ENCODE results near the gene LCORL. TPM values are rescaled to one million over a fixed set of nuclear protein-coding genes. Genes with fewer than 3 reads are reported as not detected.

LCORL gene
- total RNA-seq, 1 donor from 2014 or later = 7.4 TPM

DNA sequence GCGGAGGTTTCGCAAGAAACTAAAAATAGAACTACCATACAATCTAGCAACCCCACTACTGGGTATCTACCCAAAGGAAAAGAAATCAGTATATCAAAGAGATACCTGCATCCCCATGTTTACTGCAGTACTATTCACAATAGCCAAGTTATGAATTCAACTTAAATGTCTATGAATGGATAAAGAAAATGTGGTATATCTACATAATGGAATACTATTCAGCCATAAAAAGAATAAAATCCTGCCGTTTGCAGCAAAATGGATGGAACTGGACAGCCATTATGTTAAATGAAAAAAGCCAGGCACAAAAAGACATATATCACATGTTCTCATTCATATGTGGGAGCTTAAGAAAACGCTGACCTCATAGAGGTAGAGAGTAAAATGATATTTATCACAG lies 65.3 kb downstream of the LCORL start:
- intact Hi-C loops (cut with micrococcal nuclease) = no loop called here
- ATAC-seq (no peak), DNase-seq (no peak)

DNA sequence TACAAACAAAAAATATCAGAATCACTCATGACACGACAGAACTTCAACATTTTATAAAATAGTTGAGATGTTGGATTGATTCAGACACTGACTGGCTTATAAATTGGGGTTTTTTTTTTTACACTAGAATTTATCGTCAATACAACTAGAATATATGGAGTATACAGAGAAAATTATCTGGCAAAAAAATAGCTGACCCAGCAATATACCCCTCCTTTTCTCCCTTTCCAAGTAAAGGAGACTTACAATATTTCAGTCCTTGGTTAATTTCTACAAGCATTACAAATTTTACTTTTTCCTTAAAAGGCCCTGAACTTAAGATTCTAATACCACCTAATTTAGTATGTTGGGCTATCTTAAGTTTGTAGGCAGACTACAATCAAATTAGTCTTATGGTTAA lies 76.3 kb downstream of the LCORL start:
- DNase-seq (no peak), ATAC-seq (no peak)

DNA sequence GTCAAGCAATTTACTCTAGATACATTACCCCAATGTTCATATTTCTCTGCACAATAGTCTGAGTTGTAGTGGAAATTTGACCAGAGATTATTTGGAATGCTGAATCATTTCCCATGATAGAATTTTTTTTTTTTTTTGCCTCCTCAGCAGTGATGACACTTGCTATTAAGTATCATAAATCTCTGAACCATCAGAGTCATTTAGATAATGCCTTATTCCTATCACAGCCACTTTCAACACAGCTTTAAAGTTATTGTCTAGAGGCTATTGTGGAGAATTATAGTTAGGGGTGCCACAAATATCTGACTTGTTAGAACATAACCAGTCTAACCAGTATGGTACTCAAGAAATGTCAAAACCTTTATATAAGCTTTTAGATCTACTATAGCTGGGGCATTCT lies 79.8 kb downstream of the LCORL start:
- no peak for ATAC-seq

More for the DNA sequence above, 76.3 kb downstream of the LCORL start:
- intact Hi-C loops (cut with micrococcal nuclease) = no loop called here

DNA sequence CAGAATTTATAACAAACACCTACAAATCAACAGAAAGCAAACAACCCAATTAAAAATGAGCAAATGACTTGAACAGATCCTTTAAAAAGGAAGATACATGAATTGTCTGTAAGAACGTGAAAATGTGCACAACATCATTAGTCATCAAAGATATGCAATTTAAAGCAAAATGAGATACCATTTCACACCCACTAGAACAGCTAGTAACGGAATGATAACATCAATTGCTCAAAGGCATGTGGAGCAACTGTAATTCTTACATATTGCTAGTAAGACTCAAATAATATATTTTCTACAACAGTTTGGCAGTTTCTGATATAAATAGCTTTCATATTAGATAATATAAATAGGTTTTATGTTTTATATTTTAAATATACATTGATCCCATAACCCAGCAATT lies 82.5 kb downstream of the LCORL start:
- intact Hi-C loops (cut with micrococcal nuclease) = no loop called here

More for the DNA sequence above, 79.8 kb downstream of the LCORL start:
- intact Hi-C loops (cut with micrococcal nuclease) = no loop called here
- DNase-seq = no peak

DNA sequence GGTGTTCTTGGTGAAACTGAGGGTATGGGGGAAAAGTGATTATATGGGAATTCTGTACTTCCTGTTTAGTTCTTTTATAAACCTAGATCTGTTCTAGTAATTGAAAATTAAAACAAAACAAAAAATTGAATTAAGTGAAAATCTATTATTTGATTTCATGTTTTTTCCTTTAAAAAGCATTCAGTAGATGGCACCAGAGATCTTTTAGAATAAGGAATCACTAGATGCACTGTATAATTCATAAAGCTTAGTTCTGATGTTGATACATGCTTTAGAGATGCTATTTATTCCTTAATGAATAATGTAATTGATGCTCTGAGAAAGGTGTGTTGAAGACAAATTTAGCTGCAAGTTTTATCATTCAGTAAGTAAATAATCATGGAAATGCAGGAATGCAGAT lies 87.3 kb downstream of the LCORL start:
- intact Hi-C loops (cut with micrococcal nuclease) = no loop called here
- DNase-seq (no peak), ATAC-seq (no peak)

More for the DNA sequence above, 82.5 kb downstream of the LCORL start:
- no peak for DNase-seq
- no peak for ATAC-seq

DNA sequence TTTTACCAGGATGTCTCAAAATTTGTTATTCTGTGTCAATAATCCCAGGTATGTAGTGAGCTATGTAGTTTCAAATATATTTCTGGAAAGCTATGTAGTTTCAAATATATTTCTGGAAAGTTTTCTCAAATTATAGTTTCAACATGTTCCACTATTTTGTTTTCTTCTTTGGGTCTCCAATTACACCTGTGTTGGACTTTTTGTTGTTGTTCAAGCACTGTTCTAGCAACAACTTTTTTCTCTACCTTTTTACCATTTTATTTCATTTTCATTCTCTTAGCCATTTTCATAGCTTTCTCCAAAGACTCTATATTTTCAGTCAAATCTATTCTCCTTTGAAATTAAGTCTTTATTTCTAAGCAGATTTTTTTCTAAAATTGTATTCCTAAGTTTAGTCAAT lies 88.4 kb downstream of the LCORL start:
- DNase-seq (no peak), ATAC-seq (no peak)
- intact Hi-C loops (cut with micrococcal nuclease) = no loop called here

DNA sequence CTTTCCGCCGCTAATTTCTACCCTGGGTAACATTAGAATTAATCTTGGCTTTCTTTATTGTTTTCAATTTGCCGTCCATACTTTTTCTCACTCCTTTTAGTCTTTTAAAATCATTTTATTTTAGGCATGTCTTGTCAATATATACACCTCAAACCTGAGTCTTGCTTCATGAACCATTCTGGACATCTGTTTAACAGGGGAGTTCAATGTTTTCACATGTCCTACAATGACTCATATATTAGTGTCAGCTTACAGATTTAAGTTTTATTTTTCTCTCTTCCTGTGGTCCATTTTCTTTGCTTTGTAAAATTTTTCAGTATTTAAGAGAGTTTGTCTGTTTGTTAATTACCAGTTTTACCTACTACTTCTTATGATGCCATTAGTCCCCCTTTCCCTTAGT lies 89.5 kb downstream of the LCORL start:
- no peak for DNase-seq
- ATAC-seq = no peak
- intact Hi-C loops (cut with micrococcal nuclease) = no loop called here

DNA sequence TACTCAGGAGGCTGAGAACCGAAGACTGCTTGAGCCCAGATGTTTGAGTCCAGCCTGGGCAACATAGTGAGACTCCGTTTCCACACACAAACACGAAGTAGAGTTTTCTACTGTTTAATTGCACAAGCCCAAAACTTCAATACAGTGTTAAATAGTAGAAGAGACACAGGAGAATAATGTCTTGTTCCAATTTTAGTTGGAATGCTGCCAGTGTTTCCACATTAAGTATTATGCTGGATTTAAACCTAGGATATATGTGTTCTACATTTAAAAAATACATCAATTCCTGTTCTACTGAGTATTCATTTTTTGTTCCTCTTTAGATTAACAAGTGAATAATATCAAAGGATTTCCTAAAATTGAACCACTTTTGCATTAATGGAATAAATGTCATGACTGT lies 91.3 kb downstream of the LCORL start:
- no peak for DNase-seq
- intact Hi-C loops (cut with micrococcal nuclease) = no loop called here
- ATAC-seq = no peak

DNA sequence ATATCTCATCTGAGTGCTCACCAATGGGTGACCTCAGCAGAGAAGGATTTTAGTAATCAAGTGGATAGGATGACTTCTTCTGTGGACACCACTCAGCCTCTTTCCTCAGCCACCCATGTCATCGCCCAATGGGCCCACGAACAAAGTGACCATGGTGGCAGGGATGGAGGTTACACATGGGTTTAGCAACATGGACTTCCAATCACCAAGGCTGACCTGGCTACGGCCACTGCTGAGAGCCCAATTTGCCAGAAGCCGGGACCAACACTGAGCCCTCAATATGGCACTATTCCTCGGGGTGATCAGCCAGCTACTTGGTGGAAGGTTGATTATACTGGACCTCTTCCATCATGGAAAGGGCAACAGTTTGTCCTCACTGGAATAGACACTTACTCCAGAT lies 97.4 kb downstream of the LCORL start:
- ATAC-seq = no peak
- intact Hi-C loops (cut with micrococcal nuclease) = no loop called here
- DNase-seq = no peak

DNA sequence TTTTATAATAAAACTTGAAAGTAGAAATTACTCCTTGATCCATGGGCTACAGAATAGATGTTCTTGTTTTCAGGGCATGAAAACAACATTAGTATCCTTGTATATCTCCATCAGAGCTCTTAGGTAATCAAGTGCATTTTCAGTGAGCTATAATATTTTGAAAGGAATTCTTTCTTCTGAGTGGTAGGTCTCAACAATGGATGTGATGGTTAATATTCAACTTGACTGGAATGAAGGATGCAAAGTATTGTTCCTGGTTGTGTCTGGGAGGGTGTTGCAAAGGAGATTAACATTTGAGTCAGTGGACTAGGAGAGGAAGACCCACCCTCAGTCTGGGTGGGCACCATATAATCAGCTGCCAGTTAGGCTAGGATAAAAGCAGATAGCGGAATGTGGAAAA lies 100.1 kb downstream of the LCORL start:
- ATAC-seq = no peak
- no peak for DNase-seq
- intact Hi-C loops (cut with micrococcal nuclease) = no loop called here

DNA sequence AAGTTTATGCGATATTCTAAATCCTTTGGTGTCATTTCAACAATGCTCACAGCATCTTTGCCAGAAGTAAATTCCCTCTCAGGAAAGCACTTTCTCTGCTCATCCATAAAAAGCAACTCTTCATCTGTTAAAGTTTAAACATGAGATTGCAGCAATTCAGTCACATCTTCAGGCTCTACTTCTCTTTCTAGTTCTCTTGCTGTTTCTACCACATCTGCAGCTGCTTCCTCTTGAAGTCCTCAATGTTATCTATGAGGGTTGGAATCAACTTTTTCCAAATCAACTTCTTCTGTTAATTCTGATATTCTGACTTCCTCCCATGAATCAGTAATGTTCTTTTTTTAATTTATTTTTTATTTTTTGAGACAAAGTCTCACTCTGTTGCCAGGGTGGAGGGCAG lies 100.9 kb downstream of the LCORL start:
- DNase-seq (no peak), ATAC-seq (no peak)
- intact Hi-C loops (cut with micrococcal nuclease) = no loop called here

DNA sequence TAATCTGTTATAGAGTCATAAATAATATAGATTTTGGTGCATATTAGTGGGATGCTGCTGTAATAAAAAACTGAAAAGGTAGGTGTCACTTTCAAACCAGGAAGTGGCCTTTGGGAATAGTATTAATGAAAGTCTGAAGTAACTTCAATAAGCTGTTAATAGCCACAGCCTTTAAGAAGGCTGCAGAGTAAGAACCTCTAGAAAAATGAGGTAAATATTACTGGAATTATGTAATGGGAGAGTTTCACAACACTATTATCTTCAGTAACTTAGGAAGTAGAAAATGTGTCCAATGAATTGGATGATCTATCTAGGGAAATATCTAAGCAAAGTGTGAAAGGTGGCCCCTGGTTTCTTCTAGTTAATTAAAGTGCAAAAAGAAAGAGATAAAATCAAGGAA lies 106.1 kb downstream of the LCORL start:
- intact Hi-C loops (cut with micrococcal nuclease) = no loop called here
- no peak for DNase-seq
- no peak for ATAC-seq

DNA sequence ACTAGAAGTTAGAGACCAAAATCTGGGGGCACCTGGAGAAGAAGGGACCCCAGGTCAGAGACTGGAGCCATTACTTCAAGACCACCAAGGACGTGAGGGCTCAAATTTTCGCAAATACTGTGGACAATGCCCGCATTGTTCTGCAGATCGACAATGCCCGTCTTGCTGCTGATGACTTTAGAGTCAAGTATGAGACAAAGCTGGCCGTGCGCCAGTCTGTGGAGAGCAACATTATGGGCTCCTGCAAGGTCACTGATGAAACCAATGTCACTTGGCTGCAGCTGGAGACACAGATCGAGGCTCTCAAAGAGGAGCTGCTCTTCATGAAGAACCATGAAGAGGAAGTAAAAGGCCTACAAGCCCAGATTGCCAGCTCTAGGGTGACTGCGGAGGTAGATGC lies 109.5 kb downstream of the LCORL start:
- DNase-seq (peak; percentile 32), ATAC-seq (no peak)
- intact Hi-C loops (cut with micrococcal nuclease) = no loop called here

DNA sequence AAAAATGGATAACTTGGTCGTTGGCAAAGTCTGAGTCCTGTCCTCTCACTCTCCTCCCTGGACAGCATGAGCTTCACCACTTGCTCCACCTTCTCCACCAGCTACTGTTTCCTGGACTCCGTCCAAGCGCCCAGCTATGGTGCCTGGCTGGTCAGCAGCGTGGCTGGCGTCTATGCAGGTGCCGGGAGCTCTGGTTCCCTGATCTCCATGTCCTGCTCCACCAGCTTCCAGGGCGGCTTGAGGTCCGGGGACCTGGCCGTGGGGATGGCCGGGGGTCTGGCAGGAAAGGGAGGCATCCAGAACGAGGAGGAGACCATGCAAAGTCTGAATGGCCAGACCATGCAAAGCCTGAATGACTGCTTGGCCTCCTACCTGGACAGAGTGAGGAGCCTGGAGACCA lies 109.9 kb downstream of the LCORL start:
- peak; percentile 30 for DNase-seq
- intact Hi-C loops (cut with micrococcal nuclease) = no loop called here

DNA sequence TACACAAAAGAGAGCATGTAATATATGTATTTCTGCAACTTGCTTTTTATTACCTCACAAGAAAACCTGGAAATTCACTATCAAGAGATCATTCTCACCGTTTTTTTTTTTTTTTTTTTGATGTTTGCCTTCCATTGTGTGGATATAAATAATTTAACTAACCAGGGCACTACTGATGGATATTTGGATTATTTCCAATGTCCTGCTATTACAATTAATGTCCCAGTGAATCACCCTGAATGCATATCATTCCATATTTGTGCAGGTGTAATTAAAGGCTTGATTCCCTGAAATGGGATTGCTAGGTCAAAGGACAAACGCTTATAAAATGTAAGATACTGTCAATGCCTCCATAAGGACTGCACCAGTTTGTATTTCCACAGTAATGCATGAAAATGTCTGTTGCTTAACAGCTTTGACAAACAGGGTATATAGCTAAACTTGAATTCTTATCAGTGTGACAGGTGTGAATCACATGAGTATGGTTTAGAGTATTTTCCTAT lies 123.0 kb downstream of the LCORL start:
- DNase-seq = no peak
- no peak for ATAC-seq
- intact Hi-C loops (cut with micrococcal nuclease) = no loop called here

More for the DNA sequence above, 109.9 kb downstream of the LCORL start:
- no peak for ATAC-seq

DNA sequence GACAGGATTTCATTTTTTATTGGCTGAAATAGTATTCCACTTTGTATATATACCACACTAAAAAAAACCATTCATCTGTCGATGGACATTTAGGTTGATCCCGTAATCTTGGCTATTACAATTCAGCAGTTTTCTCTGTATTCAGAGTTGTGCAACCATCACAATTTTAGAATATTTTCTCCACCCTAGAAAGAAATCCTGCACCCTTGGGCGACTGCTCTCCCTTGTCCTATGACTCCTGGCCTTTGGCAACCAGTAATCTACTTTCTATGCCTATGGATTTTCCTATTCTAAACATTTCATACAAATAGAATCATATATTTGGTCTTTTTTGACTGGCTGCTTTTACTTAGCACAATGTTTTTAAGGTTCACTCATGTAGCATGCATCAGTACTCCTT lies 126.1 kb downstream of the LCORL start:
- ATAC-seq = no peak
- intact Hi-C loops (cut with micrococcal nuclease) = no loop called here

DNA sequence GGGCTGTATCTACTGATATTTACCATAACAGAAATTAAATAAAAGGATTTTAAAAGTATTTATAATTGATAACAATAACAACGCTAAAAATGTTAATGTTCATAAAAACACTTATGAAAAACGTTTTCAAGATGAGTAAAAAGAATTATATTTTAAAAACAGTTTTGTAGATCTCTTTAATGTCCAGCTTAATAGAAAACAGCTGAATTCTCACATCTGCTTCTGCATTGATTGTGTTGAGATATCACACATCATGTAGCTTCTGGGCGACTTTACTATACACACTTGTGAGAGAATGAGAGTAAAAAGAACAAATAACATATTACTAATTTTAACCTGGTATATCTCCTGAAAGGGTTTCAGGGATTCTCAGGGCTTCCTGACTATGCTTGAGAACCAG lies 127.1 kb downstream of the LCORL start:
- intact Hi-C loops (cut with micrococcal nuclease) = no loop called here
- ATAC-seq (no peak), DNase-seq (no peak)

More for the DNA sequence above, 126.1 kb downstream of the LCORL start:
- no peak for DNase-seq

DNA sequence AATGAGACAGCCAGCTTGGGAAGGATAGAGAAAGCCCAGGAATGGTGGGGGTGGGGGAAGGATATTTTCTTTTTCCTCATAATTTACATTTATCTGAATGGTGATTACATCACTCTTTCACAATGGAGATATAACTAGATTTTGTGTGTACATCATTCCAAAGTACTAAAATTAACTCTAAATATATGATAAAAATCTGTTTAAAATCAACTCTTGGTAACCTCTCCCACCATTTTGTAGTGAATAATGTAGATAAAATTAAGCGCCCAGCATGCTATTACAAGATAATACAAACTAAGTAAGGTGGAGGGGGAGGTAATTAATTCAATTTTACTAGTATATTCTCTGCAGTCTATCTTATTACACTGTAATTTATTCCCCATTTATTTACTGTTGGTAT lies 131.9 kb downstream of the LCORL start:
- DNase-seq = no peak
- intact Hi-C loops (cut with micrococcal nuclease) = no loop called here
- no peak for ATAC-seq

DNA sequence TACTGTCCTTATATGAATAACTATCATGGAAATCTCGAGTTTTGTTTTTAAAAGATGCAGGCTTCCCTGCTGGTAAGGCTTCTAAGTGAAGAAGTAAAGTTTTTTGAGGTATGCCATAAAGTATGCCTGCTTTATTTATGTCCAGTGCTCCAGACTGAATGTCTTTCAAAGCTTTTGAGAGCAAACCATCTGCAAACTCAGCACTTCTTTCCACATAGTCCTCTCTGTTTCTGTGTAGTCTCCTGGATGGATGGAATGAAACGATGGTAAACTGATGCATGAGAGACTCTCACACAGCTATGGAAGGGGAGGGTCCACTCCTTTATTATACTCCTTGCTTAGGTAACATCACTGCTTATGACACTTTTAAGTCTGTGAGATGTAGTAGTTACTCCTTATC lies 137.0 kb downstream of the LCORL start:
- ATAC-seq (no peak), DNase-seq (no peak)
- intact Hi-C loops (cut with micrococcal nuclease) = no loop called here

DNA sequence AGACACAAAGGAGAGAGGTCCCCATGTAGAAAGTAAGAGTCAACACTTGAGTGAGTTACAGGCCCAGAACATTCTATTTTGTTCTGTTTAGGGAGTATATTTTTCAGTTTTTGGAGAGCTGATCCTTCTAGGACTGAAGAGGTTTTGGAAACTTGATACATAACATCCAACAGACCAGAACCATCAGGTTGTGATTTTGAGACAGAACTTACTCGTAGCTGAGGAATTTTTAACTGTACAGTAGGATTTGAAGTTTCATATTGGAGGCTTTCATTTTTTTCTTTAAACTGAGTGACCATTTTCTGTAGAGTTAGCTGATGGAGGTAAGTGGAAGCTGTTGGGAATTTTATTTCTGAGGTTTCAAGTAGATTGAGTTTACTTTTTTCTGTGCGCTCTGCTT lies 137.5 kb downstream of the LCORL start:
- intact Hi-C loops (cut with micrococcal nuclease) = no loop called here

DNA sequence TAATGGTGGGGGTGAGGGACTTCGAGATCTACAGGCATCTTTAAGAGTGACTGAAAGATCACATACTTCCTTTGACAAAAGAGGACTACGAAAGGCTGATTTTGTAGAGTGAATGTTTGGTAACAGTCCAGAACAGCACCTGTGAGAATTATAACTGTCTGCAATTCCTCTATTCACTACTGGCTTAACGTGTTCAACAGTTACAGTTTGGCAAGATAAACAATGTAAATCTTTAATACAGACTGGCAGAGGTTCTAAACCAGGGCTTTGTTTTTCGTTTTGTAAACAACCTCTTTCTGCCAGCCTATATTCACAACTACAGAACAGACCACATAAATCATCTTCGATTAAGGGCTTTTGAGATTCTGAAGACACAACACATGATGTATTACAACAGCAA lies 143.9 kb downstream of the LCORL start:
- intact Hi-C loops (cut with micrococcal nuclease) = no loop called here
- ATAC-seq (no peak), DNase-seq (no peak)

More for the DNA sequence above, 137.5 kb downstream of the LCORL start:
- ATAC-seq (no peak), DNase-seq (no peak)

DNA sequence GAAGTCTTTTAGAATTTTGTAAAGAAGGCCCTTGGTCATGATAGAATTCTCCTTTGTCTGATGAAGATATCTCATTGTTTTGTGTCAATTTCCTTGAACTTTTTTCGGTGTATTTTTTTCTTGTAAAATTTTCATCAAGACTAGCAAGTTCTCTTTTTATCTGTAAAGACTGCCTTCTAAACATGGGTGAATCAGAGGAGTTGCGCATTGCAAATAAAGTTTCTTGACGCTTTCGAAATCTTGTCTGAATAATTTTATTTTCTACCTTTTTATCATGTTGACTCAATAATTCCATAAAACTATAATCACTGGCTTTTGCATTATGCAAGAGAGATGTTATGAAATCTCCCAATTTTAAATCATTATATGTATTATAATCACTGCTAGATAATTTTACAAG lies 144.6 kb downstream of the LCORL start:
- ATAC-seq = no peak
- no peak for DNase-seq
- intact Hi-C loops (cut with micrococcal nuclease) = no loop called here
